K562 (cell line): ENCODE measurements around the gene HHLA2.

Experiments
- CTCF ChIP-seq, 3 experiments: IDR thresholded peaks in 2 of 3; conservative IDR thresholded peaks in 1 of 3; 2 replicates each; pipeline ENCODE4 v1.5.1; 2011 to 2012; ENCODE audit warnings: low read length in 3 of 3, mild to moderate bottlenecking in 3 of 3, control low read depth in 2 of 3, improper control_type of control experiment in 1 of 3, inconsistent platforms in 1 of 3, low read depth in 1 of 3, mixed read lengths in 1 of 3, moderate library complexity in 1 of 3; ENCODE audit not compliant: insufficient read depth in 2 of 3
- SPI1 ChIP-seq: IDR thresholded peaks from 2 replicates; pipeline ENCODE4 v1.6.1; 2011; ENCODE audit warnings: low read depth, low read length, control low read depth, borderline replicate concordance
- USF1 ChIP-seq: sonication (generic); formaldehyde crosslinking; IDR thresholded peaks from 2 replicates; pipeline ENCODE4 v1.9.0; 2022; ENCODE audit warnings: mild to moderate bottlenecking, missing genetic modification reagents
- ZBTB49 ChIP-seq: sonication (generic); formaldehyde crosslinking; IDR thresholded peaks from 2 replicates; pipeline ENCODE4 v1.8.0; 2022; ENCODE audit warnings: missing genetic modification reagents, mild to moderate bottlenecking, borderline replicate concordance
- ZNF3 ChIP-seq: fragments of 250-450 bp; sonication (Bioruptor Pico); IDR thresholded peaks from 2 replicates; pipeline ENCODE4 v1.5.0; 2021; ENCODE audit warnings: mild to moderate bottlenecking, moderate library complexity
- TF ChIP-seq, protein P1 (sequence below), 2 experiments: fragments of 450-650 bp in 1 of 2; sonication (generic) in 1 of 2; formaldehyde crosslinking in 1 of 2; IDR thresholded peaks in 1 of 2; conservative IDR thresholded peaks in 1 of 2; 2 replicates each; pipeline versions ENCODE4 v1.6.1 to v1.8.1; 2016 to 2023; ENCODE audit warnings: mild to moderate bottlenecking in 2 of 2, moderate library complexity in 2 of 2, inconsistent platforms in 1 of 2, missing genetic modification reagents in 1 of 2

GRCh38 chr3:108420926-108421325 is 124.6 kb downstream of the HHLA2 start:
- no peak for TF ChIP-seq SPI1
- no peak for TF ChIP-seq CTCF (IDR thresholded peaks at IDR 0.05 in 2 of 3, conservative IDR thresholded peaks at IDR 0.05 in 1 of 3; ENCODE audit: insufficient read depth in 2 of 3, low read depth in 1 of 3, low read length in 3 of 3)
- TF ChIP-seq ZNF3 (CRISPR knock-in tag) = no peak
- TF ChIP-seq USF1 (CRISPR knock-in tag) = no peak
- no peak for TF ChIP-seq ZBTB49 (CRISPR knock-in tag)
- TF ChIP-seq, protein P1, sequence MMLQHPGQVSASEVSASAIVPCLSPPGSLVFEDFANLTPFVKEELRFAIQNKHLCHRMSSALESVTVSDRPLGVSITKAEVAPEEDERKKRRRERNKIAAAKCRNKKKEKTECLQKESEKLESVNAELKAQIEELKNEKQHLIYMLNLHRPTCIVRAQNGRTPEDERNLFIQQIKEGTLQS (IDR thresholded peaks at IDR 0.05) = no peak
- TF ChIP-seq, protein P1 (CRISPR knock-in tag; conservative IDR thresholded peaks at IDR 0.05) = no peak
